Measurements from ENCODE around the gene TEX22.

The TEX22 gene

GRCh38 chr14:105439179-105439578, 40.8 kb downstream of the TEX22 start:
- DNase-seq (ENCODE audit: low read depth in 2 of 2) = no peak

- DNase-seq (ENCODE audit: low read depth in 2 of 2) = no peak
Measured at GRCh38 chr14:105439710-105440553, 41.6 kb downstream of the TEX22 start.

- no peak for DNase-seq (ENCODE audit: low read depth in 2 of 2)
Measured at GRCh38 chr14:105440554-105440900, 42.2 kb downstream of the TEX22 start.

- no peak for DNase-seq (ENCODE audit: low read depth in 2 of 2)
Measured at GRCh38 chr14:105440992-105441391, 42.7 kb downstream of the TEX22 start.

- DNase-seq (ENCODE audit: low read depth in 2 of 2) = no peak
Measured at GRCh38 chr14:105442125-105442524, 43.8 kb downstream of the TEX22 start.

GRCh38 chr14:105442834-105443233, 44.5 kb downstream of the TEX22 start:
- DNase-seq (ENCODE audit: low read depth in 2 of 2) = no peak

- no peak for DNase-seq (ENCODE audit: low read depth in 2 of 2)
Measured at GRCh38 chr14:105444859-105445258, 46.5 kb downstream of the TEX22 start.

GRCh38 chr14:105445290-105445689, 47.0 kb downstream of the TEX22 start:
- no peak for DNase-seq (ENCODE audit: low read depth in 2 of 2)

GRCh38 chr14:105445901-105446845, 47.8 kb downstream of the TEX22 start:
- DNase-seq (ENCODE audit: low read depth in 2 of 2) = no peak

- DNase-seq (ENCODE audit: low read depth in 2 of 2) = no peak
Measured at GRCh38 chr14:105446971-105447370, 48.6 kb downstream of the TEX22 start.

GRCh38 chr14:105447651-105448640, 49.6 kb downstream of the TEX22 start:
- no peak for DNase-seq (ENCODE audit: low read depth in 2 of 2)

- peak; percentile 36 to 42 for DNase-seq (ENCODE audit: low read depth in 2 of 2)
Measured at GRCh38 chr14:105448706-105449111, 50.4 kb downstream of the TEX22 start.

GRCh38 chr14:105449276-105450122, 51.2 kb downstream of the TEX22 start:
- no peak for DNase-seq (ENCODE audit: low read depth in 2 of 2)

GRCh38 chr14:105450123-105450505, 51.8 kb downstream of the TEX22 start:
- DNase-seq (ENCODE audit: low read depth in 2 of 2) = no peak

GRCh38 chr14:105450864-105451720, 52.8 kb downstream of the TEX22 start:
- no peak for DNase-seq (ENCODE audit: low read depth in 2 of 2)

- DNase-seq (ENCODE audit: low read depth in 2 of 2) = no peak
Measured at GRCh38 chr14:105452963-105453362, 54.6 kb downstream of the TEX22 start.

- DNase-seq (ENCODE audit: low read depth in 2 of 2) = no peak
Measured at GRCh38 chr14:105453847-105454246, 55.5 kb downstream of the TEX22 start.

GRCh38 chr14:105455086-105455640, 56.8 kb downstream of the TEX22 start:
- DNase-seq (ENCODE audit: low read depth in 2 of 2) = no peak
